Astrocyte (in vitro differentiated cells and primary cell): Measurements from ENCODE around the gene EEF1AKMT1.

Experiments used
- EZH2 ChIP-seq: IDR thresholded peaks from 2 replicates; pipeline ENCODE4 v1.6.1; 2012; ENCODE audit warnings: mild to moderate bottlenecking, low read length, inconsistent platforms; ENCODE audit not compliant: insufficient read depth
- TF ChIP-seq, protein P1 (sequence below): IDR thresholded peaks from 2 replicates; pipeline ENCODE4 v1.5.1; 2011; ENCODE audit warnings: low read depth, mild to moderate bottlenecking, inconsistent platforms, low read length, moderate library complexity; ENCODE audit not compliant: insufficient read depth

DNA sequence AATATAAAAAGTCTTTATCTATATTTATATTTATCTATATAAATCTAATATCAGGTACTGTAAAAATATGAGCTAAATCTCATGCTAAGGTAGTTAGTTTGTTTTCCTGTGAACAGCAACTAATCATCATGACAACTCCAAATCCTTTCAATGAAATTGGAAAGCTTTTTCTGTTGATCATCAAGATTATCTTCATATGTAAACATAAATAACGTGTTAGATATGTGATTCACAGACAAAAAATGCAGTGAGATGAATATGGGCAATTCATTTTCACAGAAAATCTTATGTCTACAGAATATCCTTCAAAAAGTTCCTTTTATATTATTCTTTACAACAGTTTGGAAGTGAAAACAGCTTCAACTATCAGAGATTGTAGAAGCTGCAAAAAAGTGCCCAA is 41.7 kb upstream of the EEF1AKMT1 start:
- no peak for TF ChIP-seq EZH2
- TF ChIP-seq, protein P1, sequence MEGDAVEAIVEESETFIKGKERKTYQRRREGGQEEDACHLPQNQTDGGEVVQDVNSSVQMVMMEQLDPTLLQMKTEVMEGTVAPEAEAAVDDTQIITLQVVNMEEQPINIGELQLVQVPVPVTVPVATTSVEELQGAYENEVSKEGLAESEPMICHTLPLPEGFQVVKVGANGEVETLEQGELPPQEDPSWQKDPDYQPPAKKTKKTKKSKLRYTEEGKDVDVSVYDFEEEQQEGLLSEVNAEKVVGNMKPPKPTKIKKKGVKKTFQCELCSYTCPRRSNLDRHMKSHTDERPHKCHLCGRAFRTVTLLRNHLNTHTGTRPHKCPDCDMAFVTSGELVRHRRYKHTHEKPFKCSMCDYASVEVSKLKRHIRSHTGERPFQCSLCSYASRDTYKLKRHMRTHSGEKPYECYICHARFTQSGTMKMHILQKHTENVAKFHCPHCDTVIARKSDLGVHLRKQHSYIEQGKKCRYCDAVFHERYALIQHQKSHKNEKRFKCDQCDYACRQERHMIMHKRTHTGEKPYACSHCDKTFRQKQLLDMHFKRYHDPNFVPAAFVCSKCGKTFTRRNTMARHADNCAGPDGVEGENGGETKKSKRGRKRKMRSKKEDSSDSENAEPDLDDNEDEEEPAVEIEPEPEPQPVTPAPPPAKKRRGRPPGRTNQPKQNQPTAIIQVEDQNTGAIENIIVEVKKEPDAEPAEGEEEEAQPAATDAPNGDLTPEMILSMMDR = no peak
